ENCODE data around the gene RNF166. TPM values are rescaled to one million over a fixed set of nuclear protein-coding genes. Genes with fewer than 3 reads are reported as not detected.

Gene RNF166
- total RNA-seq, 1 experiment from 2014 or later: 19.8 TPM

GRCh38 chr16:88754109-88754911 lies 48.1 kb upstream of the RNF166 start:
- DNase-seq (ENCODE audit: low read depth, low spot score) (no peak), ATAC-seq (no peak)
- H3K36me3 ChIP-seq (ENCODE audit: control insufficient read depth, insufficient read depth, low read length): no peaks in the 10 kb centered on the region
- no TSS peak for BruUV-seq (replicated peaks)
- CTCF ChIA-PET: interaction anchor here (0.7 kb wide), 1 partner anchor 17 kb away, joined by 4 read pairs; no protein-coding TSS in a partner anchor
- H3K27ac ChIP-seq (ENCODE audit: low read length): no peak overlapping the region
- POLR2A ChIA-PET: no interaction called here
- no peak for TF ChIP-seq TCF7L2 (IDR thresholded peaks at IDR 0.05; ENCODE audit: low read depth, low read length)
- TF ChIP-seq POLR2AphosphoS5 (IDR thresholded peaks at IDR 0.05; ENCODE audit: low read depth, low read length): no peak
- TF ChIP-seq REST (IDR thresholded peaks at IDR 0.05; ENCODE audit: insufficient read depth in 1 of 2, low read depth in 2 of 2, low read length in 1 of 2): no peak
- TF ChIP-seq SIN3A (IDR thresholded peaks at IDR 0.05; ENCODE audit: borderline replicate concordance, insufficient read depth, low read depth, low read length): no peak
- TF ChIP-seq CTCF (IDR thresholded peaks at IDR 0.05): no peak
- in situ Hi-C loops (cut with HindIII; ENCODE audit: low pct_unique_long_range_greater_than_20kb, low sequenced_read_pairs): no loop called here
- intact Hi-C loops (cut with micrococcal nuclease; ENCODE audit: unreplicated experiment): no loop called here
- no peaks in the 10 kb centered on the region for H3K9me3 ChIP-seq (ENCODE audit: control insufficient read depth, insufficient read depth, low read depth, low read length)
- H3K4me3 ChIP-seq (ENCODE audit: low read depth in 2 of 2, low read length in 2 of 2): no peak overlapping the region
- no peaks in the 10 kb centered on the region for H3K27me3 ChIP-seq (ENCODE audit: control insufficient read depth, insufficient read depth, low read length)
- peaks cover 36% of the 10 kb centered on the region for H3K4me1 ChIP-seq (ENCODE audit: control insufficient read depth, insufficient read depth, low read length)

- Histone ChIP-seq H3K27ac (ENCODE audit: low read length) (no peak overlapping the region), H3K27me3 (ENCODE audit: control insufficient read depth, insufficient read depth, low read length) (no peaks in the 10 kb centered on the region), H3K36me3 (ENCODE audit: control insufficient read depth, insufficient read depth, low read length) (no peaks in the 10 kb centered on the region), H3K9me3 (ENCODE audit: control insufficient read depth, insufficient read depth, low read depth, low read length) (no peaks in the 10 kb centered on the region), H3K4me1 (ENCODE audit: control insufficient read depth, insufficient read depth, low read length) (peaks cover 29% of the 10 kb centered on the region), H3K4me3 (ENCODE audit: low read depth in 2 of 2, low read length in 2 of 2) (no peak overlapping the region)
- intact Hi-C loops (cut with micrococcal nuclease; ENCODE audit: unreplicated experiment): no loop called here
- BruUV-seq (replicated peaks): no TSS peak
- ChIA-PET CTCF (interaction anchor here (0.7 kb wide), 1 partner anchor 16 kb away, joined by 4 read pairs; no protein-coding TSS in a partner anchor), POLR2A (no interaction called here)
- TF ChIP-seq POLR2AphosphoS5 (IDR thresholded peaks at IDR 0.05; ENCODE audit: low read depth, low read length): no peak
- no peak for TF ChIP-seq SIN3A (IDR thresholded peaks at IDR 0.05; ENCODE audit: borderline replicate concordance, insufficient read depth, low read depth, low read length)
- TF ChIP-seq CTCF (IDR thresholded peaks at IDR 0.05): no peak
- TF ChIP-seq REST (IDR thresholded peaks at IDR 0.05; ENCODE audit: insufficient read depth in 1 of 2, low read depth in 2 of 2, low read length in 1 of 2): no peak
- TF ChIP-seq TCF7L2 (IDR thresholded peaks at IDR 0.05; ENCODE audit: low read depth, low read length): no peak
- no peak for ATAC-seq
- no peak for DNase-seq (ENCODE audit: low read depth, low spot score)
- in situ Hi-C loops (cut with HindIII; ENCODE audit: low pct_unique_long_range_greater_than_20kb, low sequenced_read_pairs): no loop called here
These were observed 47.4 kb upstream of the RNF166 start for GRCh38 chr16:88753602-88754001.
